Measurements from ENCODE around the gene FSHR.

FSHR gene

DNA sequence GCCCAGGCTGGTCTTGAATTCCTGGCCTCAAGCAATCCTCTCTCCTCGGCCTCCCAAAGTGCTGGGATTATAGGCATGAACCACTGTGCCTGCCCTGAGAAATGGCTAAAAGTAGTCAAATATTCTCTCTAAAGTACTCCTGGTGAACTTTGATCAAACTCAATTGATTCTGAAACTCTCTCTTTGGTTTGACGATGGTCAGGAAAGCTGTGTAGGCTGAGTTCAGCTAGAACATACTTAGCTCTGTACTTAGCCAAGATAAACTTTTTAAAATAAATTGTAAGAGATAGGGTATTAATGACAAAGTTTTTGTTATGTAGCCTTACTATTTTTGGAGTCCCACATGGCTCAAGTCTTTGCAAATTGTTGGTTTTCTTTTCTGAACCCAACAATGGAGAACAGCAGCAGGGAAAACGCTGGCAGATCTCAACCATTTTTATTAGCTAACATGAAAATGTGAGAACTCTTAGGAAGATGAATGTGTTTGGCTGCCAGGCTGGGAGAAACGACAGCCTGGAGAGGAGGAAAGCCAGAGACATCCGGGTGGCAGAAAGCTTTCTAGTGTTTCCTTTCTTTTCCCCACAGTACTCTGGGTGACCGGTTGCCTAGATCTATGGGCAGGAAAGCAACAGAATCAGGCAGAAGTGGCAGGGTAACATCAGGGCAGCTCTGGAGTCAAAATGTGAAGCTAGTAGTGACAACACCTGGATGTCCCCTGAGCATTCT, 205.8 kb downstream of the FSHR start:
- no CpG with 5 or more reads among the region's 6 CpGs for WGBS (ENCODE audit: extremely low coverage, insufficient coverage, insufficient read length)

DNA sequence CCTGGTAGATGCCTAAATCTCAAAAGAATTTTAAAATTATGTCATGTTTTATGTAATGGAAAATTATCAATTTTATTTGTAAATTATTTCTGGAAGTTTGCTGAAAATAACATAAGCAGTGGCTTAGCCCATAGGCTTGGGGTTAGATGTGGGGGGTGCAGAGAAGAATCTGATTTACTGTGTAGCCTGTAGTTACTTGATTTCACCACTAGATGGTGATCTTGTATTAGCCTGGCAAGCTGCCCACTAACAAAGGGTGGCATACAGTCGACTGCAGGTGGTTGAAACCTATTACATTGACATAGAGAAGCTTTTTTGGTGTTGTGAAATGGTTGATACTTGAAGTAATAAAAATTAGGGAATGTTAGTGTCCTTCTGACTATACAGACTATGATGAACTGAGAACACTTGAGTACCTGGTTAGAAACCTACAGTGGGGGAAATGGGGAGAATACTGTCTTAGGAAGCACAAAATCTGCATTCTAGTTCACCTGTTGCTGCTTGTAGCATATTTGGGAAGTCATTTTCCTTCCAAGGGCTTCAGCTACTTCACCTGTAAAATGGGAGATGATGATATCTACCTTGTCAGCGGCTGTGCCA, 207.8 kb downstream of the FSHR start:
- H3K18ac ChIP-seq (ENCODE audit: low read length), result no peak overlapping the region
- no peaks in the 10 kb centered on the region for H3K79me1 ChIP-seq (ENCODE audit: low read length)
- no peak overlapping the region for H3K23ac ChIP-seq (ENCODE audit: low read length)
- no peak overlapping the region for H3K4me2 ChIP-seq (ENCODE audit: low read length)
- H3K27me3 ChIP-seq (ENCODE audit: insufficient read depth, low read length), result no peaks in the 10 kb centered on the region
- H3K4me1 ChIP-seq (ENCODE audit: control insufficient read depth in 1 of 2, insufficient read depth in 2 of 2, low read length in 2 of 2), result no peaks in the 10 kb centered on the region
- H4K12ac ChIP-seq (ENCODE audit: low read depth, low read length), result no peak overlapping the region
- H3K14ac ChIP-seq (ENCODE audit: low read length), result no peak overlapping the region
- no CpG with 5 or more reads among the region's 2 CpGs for WGBS (ENCODE audit: extremely low coverage, insufficient coverage, insufficient read length)
- peak in 1 of 2 donors; percentile 65 for DNase-seq
- no peak overlapping the region for H2BK12ac ChIP-seq (ENCODE audit: low read length)
- no peak overlapping the region for H3K27ac ChIP-seq (ENCODE audit: low read depth, low read length)
- H2BK5ac ChIP-seq (ENCODE audit: low read depth, low read length, poor library complexity), result no peak overlapping the region
- no peak overlapping the region for H4K91ac ChIP-seq (ENCODE audit: low read depth, low read length)
- no peak overlapping the region for H3K4ac ChIP-seq (ENCODE audit: low read depth, low read length)
- no peak overlapping the region for H2AFZ ChIP-seq (ENCODE audit: insufficient read depth, low read length, poor library complexity)
- no peaks in the 10 kb centered on the region for H3K79me2 ChIP-seq (ENCODE audit: control insufficient read depth, insufficient read depth, low read length, poor library complexity)
- no peak overlapping the region for H4K8ac ChIP-seq (ENCODE audit: low read depth, low read length)
- H2AK5ac ChIP-seq (ENCODE audit: low read length), result no peak overlapping the region
- no peak overlapping the region for H3K9ac ChIP-seq (ENCODE audit: low read length)
- no peak overlapping the region for H3K4me3 ChIP-seq (ENCODE audit: low read depth, low read length)
- no peaks in the 10 kb centered on the region for H3K9me3 ChIP-seq (ENCODE audit: insufficient read depth, low read depth, low read length)
- no peaks in the 10 kb centered on the region for H3K36me3 ChIP-seq (ENCODE audit: control insufficient read depth in 1 of 2, insufficient read depth in 2 of 2, low read length in 2 of 2)
- no peak overlapping the region for H2BK120ac ChIP-seq (ENCODE audit: insufficient read depth, low read length, poor library complexity)

More for the DNA sequence above, 205.8 kb downstream of the FSHR start:
- H2AFZ ChIP-seq (ENCODE audit: insufficient read depth, low read length, poor library complexity), result no peak overlapping the region
- no peaks in the 10 kb centered on the region for H3K36me3 ChIP-seq (ENCODE audit: control insufficient read depth in 1 of 2, insufficient read depth in 2 of 2, low read length in 2 of 2)
- no peak overlapping the region for H3K9ac ChIP-seq (ENCODE audit: low read length)
- peaks cover 3 to 5% of the 10 kb centered on the region in 2 experiments for H3K4me1 ChIP-seq (ENCODE audit: control insufficient read depth in 1 of 2, insufficient read depth in 2 of 2, low read length in 2 of 2)
- no peak overlapping the region for H3K18ac ChIP-seq (ENCODE audit: low read length)
- no peak overlapping the region for H3K4me2 ChIP-seq (ENCODE audit: low read length)
- H3K27me3 ChIP-seq (ENCODE audit: insufficient read depth, low read length), result no peaks in the 10 kb centered on the region
- DNase-seq, result no peak
- H3K4ac ChIP-seq (ENCODE audit: low read depth, low read length), result no peak overlapping the region
- H3K23ac ChIP-seq (ENCODE audit: low read length), result no peak overlapping the region
- no peak overlapping the region for H3K14ac ChIP-seq (ENCODE audit: low read length)
- no peak overlapping the region for H4K12ac ChIP-seq (ENCODE audit: low read depth, low read length)
- H3K9me3 ChIP-seq (ENCODE audit: insufficient read depth, low read depth, low read length), result no peaks in the 10 kb centered on the region
- no peaks in the 10 kb centered on the region for H3K79me1 ChIP-seq (ENCODE audit: low read length)
- no peaks in the 10 kb centered on the region for H3K79me2 ChIP-seq (ENCODE audit: control insufficient read depth, insufficient read depth, low read length, poor library complexity)
- H2AK5ac ChIP-seq (ENCODE audit: low read length), result no peak overlapping the region
- no peak overlapping the region for H4K8ac ChIP-seq (ENCODE audit: low read depth, low read length)
- no peak overlapping the region for H3K27ac ChIP-seq (ENCODE audit: low read depth, low read length)
- H2BK5ac ChIP-seq (ENCODE audit: low read depth, low read length, poor library complexity), result no peak overlapping the region
- no peak overlapping the region for H2BK12ac ChIP-seq (ENCODE audit: low read length)
- H3K4me3 ChIP-seq (ENCODE audit: low read depth, low read length), result no peak overlapping the region
- H4K91ac ChIP-seq (ENCODE audit: low read depth, low read length), result no peak overlapping the region
- no peak overlapping the region for H2BK120ac ChIP-seq (ENCODE audit: insufficient read depth, low read length, poor library complexity)

DNA sequence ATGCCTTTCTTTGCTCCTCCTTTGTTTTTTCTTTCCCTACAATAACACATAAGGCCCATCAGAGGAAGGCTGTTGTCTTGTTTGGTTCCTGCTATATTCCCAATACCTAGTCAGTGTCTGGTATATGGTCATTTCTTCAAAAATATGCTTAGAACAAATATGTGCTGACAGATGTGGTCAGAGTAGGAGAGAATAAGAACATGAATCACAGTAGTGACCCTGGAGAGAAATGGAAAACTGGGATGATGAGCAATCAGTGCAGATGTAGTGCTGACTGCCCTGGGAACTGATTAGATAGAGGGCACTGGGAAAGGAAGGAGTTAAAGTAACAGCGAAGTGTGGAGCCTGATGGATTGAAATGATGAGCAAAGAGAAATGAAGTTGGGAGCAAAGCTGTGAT, 209.4 kb downstream of the FSHR start:
- no peak overlapping the region for H3K23ac ChIP-seq (ENCODE audit: low read length)
- H3K79me1 ChIP-seq (ENCODE audit: low read length), result no peaks in the 10 kb centered on the region
- H3K4ac ChIP-seq (ENCODE audit: low read depth, low read length), result no peak overlapping the region
- H3K4me2 ChIP-seq (ENCODE audit: low read length), result no peak overlapping the region
- no peak overlapping the region for H2BK5ac ChIP-seq (ENCODE audit: low read depth, low read length, poor library complexity)
- H2BK12ac ChIP-seq (ENCODE audit: low read length), result no peak overlapping the region
- no peak overlapping the region for H3K27ac ChIP-seq (ENCODE audit: low read depth, low read length)
- H4K8ac ChIP-seq (ENCODE audit: low read depth, low read length), result no peak overlapping the region
- no peak overlapping the region for H3K4me3 ChIP-seq (ENCODE audit: low read depth, low read length)
- WGBS (ENCODE audit: extremely low coverage, insufficient coverage, insufficient read length), result no CpG with 5 or more reads among the region's 1 CpG
- H4K12ac ChIP-seq (ENCODE audit: low read depth, low read length), result no peak overlapping the region
- no peak overlapping the region for H3K14ac ChIP-seq (ENCODE audit: low read length)
- no peak overlapping the region for H4K91ac ChIP-seq (ENCODE audit: low read depth, low read length)
- no peak overlapping the region for H2AFZ ChIP-seq (ENCODE audit: insufficient read depth, low read length, poor library complexity)
- no peaks in the 10 kb centered on the region for H3K79me2 ChIP-seq (ENCODE audit: control insufficient read depth, insufficient read depth, low read length, poor library complexity)
- no peak overlapping the region for H2BK120ac ChIP-seq (ENCODE audit: insufficient read depth, low read length, poor library complexity)
- no peak overlapping the region for H3K9ac ChIP-seq (ENCODE audit: low read length)
- no peak overlapping the region for H2AK5ac ChIP-seq (ENCODE audit: low read length)
- no peaks in the 10 kb centered on the region for H3K36me3 ChIP-seq (ENCODE audit: control insufficient read depth in 1 of 2, insufficient read depth in 2 of 2, low read length in 2 of 2)
- H3K18ac ChIP-seq (ENCODE audit: low read length), result no peak overlapping the region
- DNase-seq, result no peak
- H3K27me3 ChIP-seq (ENCODE audit: insufficient read depth, low read length), result no peaks in the 10 kb centered on the region
- no peaks in the 10 kb centered on the region for H3K4me1 ChIP-seq (ENCODE audit: control insufficient read depth in 1 of 2, insufficient read depth in 2 of 2, low read length in 2 of 2)
- H3K9me3 ChIP-seq (ENCODE audit: insufficient read depth, low read depth, low read length), result no peaks in the 10 kb centered on the region

DNA sequence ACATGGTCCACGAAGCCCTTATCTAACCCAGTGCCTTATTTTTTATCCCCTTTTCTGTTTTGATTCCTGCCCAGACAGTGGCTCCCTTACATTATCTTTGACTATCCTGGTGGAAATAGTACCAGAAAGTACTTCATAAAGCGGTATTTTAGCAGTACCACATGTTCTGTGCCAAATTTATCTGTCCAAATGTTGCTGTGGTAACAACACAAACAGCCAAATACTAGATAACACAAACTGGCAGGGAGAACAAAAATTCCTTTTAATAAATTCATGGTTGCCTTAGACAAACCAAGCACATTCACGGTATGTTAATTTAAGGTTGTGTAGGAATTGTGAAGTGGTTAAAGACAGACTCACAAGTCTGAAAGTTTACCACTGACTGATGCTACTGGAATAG, 210.9 kb downstream of the FSHR start:
- Histone ChIP-seq H2BK5ac (ENCODE audit: low read depth, low read length, poor library complexity) (no peak overlapping the region), H2BK120ac (ENCODE audit: insufficient read depth, low read length, poor library complexity) (no peak overlapping the region), H3K79me1 (ENCODE audit: low read length) (no peaks in the 10 kb centered on the region), H3K9ac (ENCODE audit: low read length) (no peak overlapping the region), H3K79me2 (ENCODE audit: control insufficient read depth, insufficient read depth, low read length, poor library complexity) (no peaks in the 10 kb centered on the region), H3K4me1 (ENCODE audit: control insufficient read depth in 1 of 2, insufficient read depth in 2 of 2, low read length in 2 of 2) (no peaks in the 10 kb centered on the region), H2BK12ac (ENCODE audit: low read length) (no peak overlapping the region), H2AK5ac (ENCODE audit: low read length) (no peak overlapping the region), H3K14ac (ENCODE audit: low read length) (no peak overlapping the region), H3K36me3 (ENCODE audit: control insufficient read depth in 1 of 2, insufficient read depth in 2 of 2, low read length in 2 of 2) (no peaks in the 10 kb centered on the region), H2AFZ (ENCODE audit: insufficient read depth, low read length, poor library complexity) (no peak overlapping the region), H3K4me3 (ENCODE audit: low read depth, low read length) (no peak overlapping the region), H3K4ac (ENCODE audit: low read depth, low read length) (no peak overlapping the region), H3K27me3 (ENCODE audit: insufficient read depth, low read length) (no peaks in the 10 kb centered on the region), H3K23ac (ENCODE audit: low read length) (no peak overlapping the region), H3K27ac (ENCODE audit: low read depth, low read length) (no peak overlapping the region), H4K12ac (ENCODE audit: low read depth, low read length) (no peak overlapping the region), H4K8ac (ENCODE audit: low read depth, low read length) (no peak overlapping the region), H3K9me3 (ENCODE audit: insufficient read depth, low read depth, low read length) (no peaks in the 10 kb centered on the region), H3K18ac (ENCODE audit: low read length) (no peak overlapping the region), H3K4me2 (ENCODE audit: low read length) (no peak overlapping the region), H4K91ac (ENCODE audit: low read depth, low read length) (no peak overlapping the region)
- no peak for DNase-seq
- WGBS (ENCODE audit: extremely low coverage, insufficient coverage, insufficient read length), result no CpG with 5 or more reads among the region's 3 CpGs
